GM12878 (cell line): ENCODE measurements around the gene MYH9. TPM values are rescaled to one million over a fixed set of nuclear protein-coding genes. Genes with fewer than 3 reads are reported as not detected.

Source experiments
- ATAC-seq: fragments of 200-7000 bp; cut with Tn5 transposase; 3 replicates; pipeline ENCODE4 v1.9.1; 2020; ENCODE audit warnings: mild to moderate bottlenecking, moderate library complexity
- BruUV-seq: library from RNA; stranded (reverse); fragments of 400-500 nt; replicated peaks from 2 replicates; lab custom pipeline; 2021; lab: Mats Ljungman, UMichigan
- CTCF ChIA-PET: fragments of 300-600 bp; sonication (Branson Sonifier 250); formaldehyde crosslinking; extraction: SDS; loops from one replicate; lab custom pipeline; 2021; ENCODE audit warnings: inconsistent platforms; lab: Yijun Ruan, JAX
- POLR2A ChIA-PET: fragments of 350-600 bp; formaldehyde crosslinking; extraction: SDS; loops from one replicate; lab custom pipeline; 2021; ENCODE audit warnings: inconsistent platforms; lab: Charles Lee
- RAD21 ChIA-PET: fragments of 300-600 bp; sonication (Branson Sonifier 250); formaldehyde crosslinking; loops from one replicate; lab custom pipeline; 2023; ENCODE audit warnings: antibody characterized with exemption; ENCODE audit not compliant: unreplicated experiment; lab: Charles Lee
- SMC1A ChIA-PET: fragments of 300-600 bp; sonication (Branson Sonifier 250); formaldehyde crosslinking; loops from one replicate; lab custom pipeline; 2023; ENCODE audit not compliant: unreplicated experiment, uncharacterized antibody; lab: Charles Lee
- DNase-seq: peaks from one replicate; pipeline ENCODE4 v3.0.0-alpha.2; 2011; ENCODE audit warnings: low read depth, low spot score
- FAIRE-seq: peaks from 3 replicates; lab custom pipeline; 2011; peaks lifted over from hg19 to GRCh38; lab: Jason Lieb, UNC
- H2AFZ ChIP-seq: 2 replicates; pipeline ENCODE4 v1.6.0; 2011; ENCODE audit warnings: low read depth, low read length, control low read depth; ENCODE audit not compliant: control insufficient read depth
- H3K27ac ChIP-seq: 2 replicates; pipeline ENCODE4 v1.5.1; 2011; ENCODE audit warnings: control low read depth; ENCODE audit not compliant: control insufficient read depth, insufficient read depth
- H3K27me3 ChIP-seq, 2 experiments: replicated peaks in 1 of 2; 2 replicates each; pipeline versions ENCODE4 v1.6.0 to v1.6.1; 2011; ENCODE audit warnings: low read length in 1 of 2; ENCODE audit not compliant: control insufficient read depth in 2 of 2, insufficient read depth in 2 of 2
- H3K36me3 ChIP-seq, 2 experiments: 2 replicates each; pipeline ENCODE4 v1.5.1; 2011; ENCODE audit warnings: low read length in 1 of 2; ENCODE audit not compliant: control insufficient read depth in 2 of 2, insufficient read depth in 2 of 2
- H3K4me1 ChIP-seq: 2 replicates; pipeline ENCODE4 v1.6.1; 2011; ENCODE audit warnings: mild to moderate bottlenecking, low read length, moderate library complexity, mixed read lengths; ENCODE audit not compliant: control insufficient read depth, insufficient read depth
- H3K4me2 ChIP-seq: 2 replicates; pipeline ENCODE4 v1.6.0; 2011; ENCODE audit warnings: control low read depth; ENCODE audit not compliant: control insufficient read depth, insufficient read depth
- H3K4me3 ChIP-seq: fragments of 200-600 bp; sonication (generic); 2 replicates; pipeline ENCODE4 v1.5.1; 2016
- H3K79me2 ChIP-seq: 2 replicates; pipeline ENCODE4 v1.6.0; 2011; ENCODE audit warnings: low read length; ENCODE audit not compliant: control insufficient read depth, insufficient read depth
- H3K9ac ChIP-seq: 2 replicates; pipeline ENCODE4 v1.8.0; 2011; ENCODE audit warnings: low read length, control low read depth, mixed read lengths; ENCODE audit not compliant: control insufficient read depth, insufficient read depth
- H3K9me3 ChIP-seq: replicated peaks from 3 replicates; pipeline ENCODE4 v1.5.1; 2011; ENCODE audit warnings: mild to moderate bottlenecking, low read length; ENCODE audit not compliant: control insufficient read depth, insufficient read depth
- H4K20me1 ChIP-seq: 2 replicates; pipeline ENCODE4 v1.6.0; 2011; ENCODE audit not compliant: control insufficient read depth, insufficient read depth
- BCL11A ChIP-seq: IDR thresholded peaks from 2 replicates; pipeline ENCODE4 v1.6.1; 2011; ENCODE audit warnings: low read depth, low read length
- DPF2 ChIP-seq: fragments of 450-650 bp; IDR thresholded peaks from 2 replicates; pipeline ENCODE4 v1.6.1; 2017; ENCODE audit warnings: mild to moderate bottlenecking
- HDGF ChIP-seq: fragments of 450-650 bp; IDR thresholded peaks from 2 replicates; pipeline ENCODE4 v1.6.1; 2016; ENCODE audit warnings: antibody characterized with exemption
- IRF4 ChIP-seq: IDR thresholded peaks from 2 replicates; pipeline ENCODE4 v1.6.1; 2011; ENCODE audit warnings: low read depth, low read length
- JUNB ChIP-seq: IDR thresholded peaks from 2 replicates; pipeline ENCODE4 v1.6.1; 2016; ENCODE audit warnings: antibody characterized with exemption, mild to moderate bottlenecking
- ZBTB4 ChIP-seq: fragments of 450-650 bp; formaldehyde crosslinking; IDR thresholded peaks from 2 replicates; pipeline ENCODE4 v1.4.0; 2022; ENCODE audit warnings: mild to moderate bottlenecking, moderate library complexity
- WGBS: methylation state at CpG from one replicate; pipeline ENCODE4 v1.1.6; 2016; ENCODE audit warnings: low lambda C conversion rate; ENCODE audit not compliant: insufficient replicate concordance, insufficient coverage; ENCODE audit errors: missing lambda C conversion rate; 5-methylcytosine and 5-hydroxymethylcytosine counted together
- in situ Hi-C: fragments of 300-500 bp; cut with MboI; formaldehyde crosslinking; loops from 9 replicates; pipeline ENCODE4 v1.14.3; 2018; ENCODE audit warnings: mixed read lengths
- intact Hi-C: fragments of 100-400 bp; cut with micrococcal nuclease; formaldehyde crosslinking; loops from one replicate; pipeline ENCODE4 v1.14.2; 2022; ENCODE audit not compliant: unreplicated experiment
- polyA plus RNA-seq, 11 experiments: library from polyadenylated mRNA; depleted of rRNA in 4 of 11; unstranded in 6 of 11; stranded (reverse) in 5 of 11; fragments of >200 nt; fragmentation: Nextera tagmentation in 4 of 11; fragmentation: Illumina TruSeq in 1 of 11; extraction: Ambion mirVana in 4 of 11; extraction: Trizol in 1 of 11; gene quantifications; 1 replicate in 1 of 11; 2 replicates in 10 of 11; pipeline versions ENCODE4 v1.2.1 to v1.2.3, GENCODE V29; 2011 to 2016; ENCODE audit warnings: inconsistent platforms in 2 of 11, missing spikeins in 2 of 11, low read depth in 1 of 11
- total RNA-seq, 4 experiments: library from RNA; depleted of rRNA in 3 of 4; stranded (reverse); fragments of >200 nt in 3 of 4; fragmentation: Illumina TruSeq in 1 of 4; extraction: Trizol in 1 of 4; gene quantifications; 2 replicates each; pipeline versions ENCODE4 v1.2.1 to v1.2.3, GENCODE V29; 2013 to 2021

The MYH9 gene
- total and polyA plus RNA-seq, 10 of the 15 experiments (the other 5 are each of a cell fraction or from before 2014, with no cell fraction given): 5.1 to 525 (median 145) TPM

DNA sequence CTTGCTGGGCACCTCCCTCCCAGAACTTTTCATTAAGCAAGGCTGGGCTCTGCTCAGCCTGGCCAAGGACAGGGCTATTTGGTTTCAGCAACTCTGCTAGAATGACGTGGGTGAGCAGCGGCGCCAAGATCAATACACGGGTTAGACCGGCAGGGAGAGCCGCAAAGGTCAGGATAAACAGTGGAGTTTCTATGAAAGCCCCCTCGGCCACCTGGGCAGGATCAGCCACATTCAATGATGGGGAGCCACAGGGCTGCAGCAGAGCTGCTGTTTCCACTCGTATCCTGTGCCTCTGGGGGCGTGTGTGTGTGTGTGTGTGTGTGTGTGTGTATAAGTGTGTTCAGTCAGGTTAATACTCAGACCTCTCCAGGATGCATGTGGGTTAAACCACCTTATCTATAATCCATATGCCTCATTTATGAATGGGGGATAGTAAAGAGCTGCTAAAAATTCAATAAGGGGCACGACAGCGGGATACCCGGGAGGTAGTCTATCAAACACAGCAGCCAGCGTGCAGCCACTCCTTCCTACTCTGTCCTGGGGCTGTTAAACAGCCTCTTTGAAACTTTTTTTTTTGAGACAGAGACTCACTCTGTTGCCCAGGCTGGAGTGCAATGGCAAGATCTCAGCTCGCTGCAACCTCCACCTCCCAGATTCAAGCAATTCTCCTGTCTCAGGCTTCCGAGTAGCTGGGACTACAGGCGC, 34.8 kb downstream of the MYH9 start:
- DNase-seq: no peak
- Histone ChIP-seq H3K4me2 (no peak overlapping the region), H3K9ac (no peak overlapping the region), H3K36me3 (peaks cover 17 to 20% of the 10 kb centered on the region in 2 experiments; a peak in 3 of 4 replicates), H3K4me1 (peaks cover 31% of the 10 kb centered on the region), H3K27ac (no peak overlapping the region), H3K9me3 (no peaks in the 10 kb centered on the region), H3K79me2 (peaks cover 87% of the 10 kb centered on the region), H3K4me3 (no peak overlapping the region), H2AFZ (no peak overlapping the region), H3K27me3 (no peaks in the 10 kb centered on the region), H4K20me1 (peaks cover 9% of the 10 kb centered on the region)
- RAD21 ChIA-PET: no interaction called here
- in situ Hi-C loops (no loop called here), intact Hi-C loops (no loop called here)
- BruUV-seq: no TSS peak
- ATAC-seq: no peak
- 79% methylated on average over 16 of the region's 16 CpGs for whole genome bisulfite sequencing
- no peak for FAIRE-seq
- CTCF ChIA-PET: no interaction called here
- POLR2A ChIA-PET: no interaction called here
- SMC1A ChIA-PET: no interaction called here
- TF ChIP-seq HDGF (no peak), JUNB (no peak), DPF2 (no peak), BCL11A (no peak), IRF4 (no peak), ZBTB4 (CRISPR knock-in tag) (no peak)
